ENCODE results near the gene SRMS.

Gene SRMS

DNA sequence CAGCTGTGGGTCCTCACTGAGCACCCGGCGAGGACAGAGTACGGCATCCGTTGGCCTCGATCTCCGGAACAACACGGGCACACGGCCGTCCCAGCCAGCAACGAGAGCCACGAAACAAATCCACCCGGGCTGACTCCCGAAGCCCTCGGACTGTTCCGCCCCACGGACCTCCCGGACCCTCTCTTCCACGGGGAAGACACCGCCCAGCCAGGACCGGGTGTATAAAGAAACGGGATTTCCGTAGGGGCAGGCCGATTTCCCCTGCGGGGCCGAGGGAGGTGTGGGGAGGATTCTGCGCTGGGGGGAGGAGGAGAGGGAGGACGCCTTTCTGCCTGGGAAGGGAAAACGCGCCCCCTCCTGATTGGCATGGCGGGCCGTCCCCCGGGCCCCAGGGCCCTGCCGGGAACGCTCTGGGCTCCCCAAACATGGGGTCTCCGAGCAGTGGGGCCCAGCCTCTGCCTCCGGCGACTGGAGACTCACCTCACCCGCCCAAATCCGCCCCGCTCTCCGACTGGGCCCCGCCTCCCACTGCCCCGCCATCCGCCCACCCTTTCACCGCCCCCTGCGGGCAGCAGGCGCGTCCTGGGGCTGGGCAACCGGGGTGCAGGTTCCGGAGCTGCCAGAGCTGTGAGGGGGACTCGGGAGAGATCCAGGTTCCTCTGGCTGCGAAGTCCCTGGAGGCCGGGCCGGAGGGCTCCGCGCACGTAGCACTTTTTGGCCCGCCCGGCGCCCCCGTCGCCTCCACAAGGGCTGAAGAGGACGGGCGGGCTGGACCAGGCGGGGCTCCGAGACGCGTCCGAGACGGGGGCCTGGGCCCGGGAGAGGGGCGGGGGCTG, 27.7 kb downstream of the SRMS start:
- DNase-seq, result no peak

DNA sequence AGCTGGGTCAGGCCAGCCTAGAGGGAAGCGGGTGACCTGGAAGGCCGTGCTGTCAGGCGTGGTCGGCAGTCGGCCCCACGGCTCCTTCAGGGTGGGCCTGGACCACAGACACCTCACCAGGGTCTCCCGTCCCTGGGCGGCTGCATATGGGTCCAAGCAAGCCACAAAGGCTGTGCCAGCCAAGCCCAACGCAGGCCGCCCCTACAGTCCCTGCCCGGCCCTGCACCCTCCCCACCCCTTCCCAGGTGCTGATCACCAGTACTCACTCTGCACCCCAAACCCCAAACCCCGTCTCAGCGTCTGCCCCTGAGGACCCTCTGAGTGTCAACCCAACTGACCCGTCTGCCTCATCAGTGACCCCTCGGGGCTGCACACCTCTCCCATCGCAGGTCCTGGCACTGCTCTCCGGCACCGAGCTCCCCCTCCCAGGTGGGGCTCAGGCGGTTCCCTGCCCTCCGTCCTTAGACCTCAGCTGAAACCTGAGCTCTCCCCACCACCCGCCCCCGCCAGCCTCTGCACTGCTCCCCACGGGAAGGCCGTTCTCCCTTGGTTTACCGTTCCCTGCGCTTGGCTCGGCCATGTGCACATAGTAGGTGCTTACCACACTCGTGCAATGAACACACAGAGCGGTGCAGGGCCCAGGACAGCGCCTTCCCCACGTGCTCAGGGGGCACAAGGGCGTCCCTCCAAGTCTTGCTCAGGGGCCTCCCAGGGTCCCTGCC, 28.4 kb downstream of the SRMS start:
- no peak for DNase-seq

DNA sequence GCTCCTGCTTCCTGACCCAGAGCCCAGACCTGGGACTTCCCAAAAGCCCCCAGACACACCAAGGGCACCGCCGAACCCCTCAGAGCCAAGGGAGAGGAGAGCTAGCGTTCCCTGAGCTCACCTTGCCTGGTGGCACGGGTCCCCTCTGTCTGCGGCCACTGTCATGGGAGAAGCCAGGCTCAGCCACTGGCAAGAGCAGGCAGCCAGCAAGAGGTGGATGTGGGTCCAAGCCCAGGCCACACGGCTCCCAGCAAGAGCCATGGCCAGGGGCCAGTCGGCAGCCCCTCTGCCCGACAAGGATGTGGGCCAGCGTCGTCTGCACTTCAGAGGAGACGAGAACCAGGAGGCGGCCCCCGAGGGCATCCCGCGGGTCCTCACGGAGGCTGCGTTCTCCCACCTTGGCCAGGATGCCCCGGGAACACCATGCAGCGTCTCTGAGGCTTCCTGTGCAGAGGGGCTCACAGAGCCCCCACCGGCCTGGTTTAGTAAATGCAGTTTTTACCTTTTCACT, 29.1 kb downstream of the SRMS start:
- no peak for DNase-seq

DNA sequence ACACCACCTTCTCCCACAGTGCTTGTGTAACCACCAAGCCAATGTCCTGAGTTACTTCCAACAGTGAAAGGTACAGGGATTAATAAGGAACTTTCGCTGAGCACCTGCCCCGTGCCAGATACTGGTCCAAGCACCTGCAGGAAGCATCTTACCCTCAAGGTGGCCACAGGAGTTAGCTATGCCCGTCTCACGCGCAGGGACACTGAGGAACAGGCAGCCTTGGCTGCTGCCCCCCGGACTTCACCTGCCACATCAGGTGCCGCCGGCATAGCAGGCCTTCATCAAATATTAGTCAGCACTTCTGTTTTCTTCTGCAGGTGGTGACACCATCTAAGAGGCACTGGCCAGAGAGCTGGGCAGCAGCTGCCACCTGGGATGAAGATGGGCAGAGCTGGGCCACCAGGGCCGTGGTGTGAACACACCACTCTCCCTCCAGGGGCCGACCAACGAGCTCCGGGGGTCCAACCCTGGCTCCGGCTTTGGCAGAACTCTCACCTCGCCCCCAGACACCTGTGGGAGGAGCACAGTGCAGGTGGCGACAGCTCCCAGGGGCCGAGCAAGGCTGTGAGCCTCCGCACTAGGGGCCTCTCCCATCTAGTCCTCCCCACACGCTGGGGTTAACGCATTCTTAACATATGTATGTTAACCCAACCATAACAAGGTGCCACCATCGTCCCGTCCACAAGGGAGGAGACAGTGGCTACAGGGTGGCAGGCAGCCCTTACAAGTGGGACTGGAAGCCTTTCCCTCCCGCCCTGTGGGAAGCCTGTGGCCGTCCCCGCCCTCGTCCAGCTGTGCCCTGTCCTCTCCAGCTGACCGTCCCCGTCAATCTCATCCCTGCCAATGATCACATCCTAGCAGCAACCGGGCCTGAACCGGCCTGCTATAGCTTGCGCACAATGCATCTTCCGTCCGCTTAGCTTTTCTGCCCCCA, 29.9 kb downstream of the SRMS start:
- no peak for DNase-seq

DNA sequence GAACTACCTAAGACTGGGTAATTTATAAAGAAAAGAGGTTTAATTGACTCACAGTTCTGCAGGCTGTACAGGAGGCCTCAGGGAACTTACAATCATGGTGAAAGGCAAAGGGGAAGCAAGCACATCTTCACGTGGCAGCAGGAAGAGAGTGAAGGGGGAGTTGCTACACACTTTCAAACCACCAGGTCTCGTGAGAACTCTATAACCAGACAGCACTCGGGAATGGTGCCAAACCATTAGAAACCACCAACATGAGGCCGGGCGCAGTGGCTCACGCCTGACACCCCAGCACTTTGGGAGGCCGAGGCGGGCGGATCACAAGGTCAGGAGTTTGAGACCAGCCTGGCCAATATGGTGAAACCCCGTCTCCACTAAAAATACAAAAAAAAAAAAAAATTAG, 33.0 kb downstream of the SRMS start:
- DNase-seq, result peak; percentile 33

DNA sequence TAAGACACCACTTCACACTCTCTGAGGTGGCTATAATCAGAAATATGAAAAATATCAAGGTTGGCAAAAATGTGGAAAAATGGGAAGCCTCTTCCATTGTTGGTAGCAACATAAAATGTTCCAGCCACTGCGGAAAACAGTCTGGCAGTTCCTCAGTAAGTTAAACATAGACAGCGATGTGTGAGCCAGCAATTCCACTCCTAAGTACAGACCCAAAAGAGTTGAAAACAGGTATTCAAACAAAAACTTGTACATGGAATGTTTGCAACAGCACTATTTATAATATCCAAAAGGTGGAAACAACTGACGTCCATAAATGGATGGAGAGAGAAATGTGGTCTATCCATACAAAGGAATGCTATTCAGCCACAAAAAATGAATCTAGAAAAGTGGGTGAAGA, 34.3 kb downstream of the SRMS start:
- DNase-seq, result no peak

DNA sequence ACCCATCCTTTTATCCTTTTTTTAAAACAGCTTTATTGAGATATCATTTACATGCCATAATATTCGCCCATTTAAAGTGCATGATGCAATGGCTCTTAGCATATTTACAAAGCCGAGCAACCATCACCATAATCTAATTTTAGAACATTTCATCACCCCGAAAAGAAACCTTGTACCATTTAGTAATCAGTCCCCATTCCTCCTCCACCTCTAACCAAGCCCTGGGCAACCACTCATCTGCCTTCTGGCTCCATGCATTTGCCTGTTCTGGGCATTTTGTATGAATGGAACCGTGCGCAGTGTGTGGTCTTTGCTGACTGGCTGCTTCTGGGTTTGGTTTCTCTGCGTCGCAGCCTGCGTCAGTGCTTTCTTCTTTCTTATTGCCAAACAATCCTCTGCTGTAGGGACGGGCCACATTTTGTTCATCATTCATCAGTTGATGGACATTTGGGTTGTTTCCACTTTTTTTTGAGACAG, 38.4 kb downstream of the SRMS start:
- DNase-seq, result no peak

DNA sequence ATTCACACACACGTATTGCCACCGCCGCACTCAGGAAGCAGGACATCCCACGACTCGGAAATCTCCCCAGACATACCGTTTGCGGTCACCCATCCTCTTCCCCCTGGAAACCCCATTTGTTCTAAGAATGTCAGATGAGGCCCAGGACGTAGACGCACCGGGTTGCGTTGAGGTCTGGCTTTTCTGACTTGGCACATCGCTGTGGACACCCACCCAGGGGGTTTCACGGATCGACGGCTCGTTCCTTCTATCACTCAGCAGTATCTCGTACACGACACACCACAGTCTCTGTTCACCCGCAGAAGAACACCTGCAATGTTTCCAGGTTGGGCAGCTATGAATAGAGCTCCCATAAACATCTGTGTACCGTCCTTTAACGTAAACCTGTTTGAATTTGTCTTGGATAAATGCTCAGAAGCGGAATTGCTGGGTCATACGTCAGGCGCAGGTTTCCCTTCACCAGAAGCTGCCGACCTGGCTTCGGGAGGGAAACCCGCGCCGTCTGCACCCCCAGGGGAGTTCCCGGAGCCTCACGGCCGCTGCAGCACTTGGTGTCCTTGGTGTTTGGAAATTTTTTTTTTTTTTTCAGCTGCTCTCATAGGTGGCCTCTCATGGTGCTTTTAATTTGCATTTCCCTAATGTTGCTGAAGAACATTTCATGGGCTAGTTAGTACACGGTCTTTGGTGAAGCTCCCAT, 39.3 kb downstream of the SRMS start:
- DNase-seq, result no peak

DNA sequence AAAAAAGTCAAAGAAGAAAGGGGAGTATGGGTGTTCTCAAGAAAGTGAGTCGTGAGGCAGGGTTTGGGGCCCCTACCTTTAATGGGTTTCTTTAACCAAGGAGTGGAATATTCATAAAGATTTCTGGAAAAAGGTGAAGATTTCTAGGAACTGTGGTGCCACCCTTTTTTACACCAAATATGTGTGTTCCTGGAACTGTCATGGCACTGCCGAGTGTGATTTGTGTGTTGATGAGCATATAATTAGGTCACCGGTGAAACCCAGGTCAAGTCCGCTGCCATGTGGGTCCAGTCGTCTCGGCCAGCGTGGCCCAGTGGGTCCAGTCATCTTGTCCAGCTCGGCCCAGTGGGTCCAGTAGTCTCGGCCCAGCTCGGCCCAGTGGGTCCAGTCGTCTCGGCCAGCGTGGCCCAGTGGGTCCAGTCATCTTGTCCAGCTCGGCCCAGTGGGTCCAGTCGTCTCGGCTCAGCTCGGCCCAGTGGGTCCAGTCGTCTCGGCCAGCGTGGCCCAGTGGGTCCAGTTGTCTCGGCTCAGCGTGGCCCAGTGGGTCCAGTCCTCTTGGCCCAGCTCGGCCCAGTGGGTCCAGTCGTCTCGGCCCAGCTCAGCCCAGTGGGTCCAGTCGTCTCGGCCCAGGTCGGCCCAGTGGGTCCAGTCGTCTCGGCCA, 40.3 kb downstream of the SRMS start:
- no peak for DNase-seq

DNA sequence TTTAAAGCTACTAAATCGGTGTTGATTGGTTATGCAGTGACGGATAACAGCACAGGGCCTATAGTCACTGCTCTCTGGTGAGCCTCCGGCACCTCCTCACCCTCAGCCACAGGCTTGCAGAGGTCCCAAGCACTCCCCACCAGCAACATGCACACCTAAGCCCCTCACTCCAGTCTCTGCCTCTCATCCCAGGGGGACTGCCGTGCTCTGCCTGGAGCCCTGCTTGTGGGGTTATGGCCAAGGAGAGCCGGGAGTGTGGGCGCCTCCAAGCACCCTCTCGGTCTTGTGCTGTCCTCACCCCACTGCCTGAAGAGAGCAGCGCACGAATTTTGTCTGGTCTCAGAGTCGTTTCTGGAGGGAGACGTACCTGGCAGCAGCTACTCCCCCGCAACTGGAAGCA, 41.8 kb downstream of the SRMS start:
- DNase-seq, result no peak

DNA sequence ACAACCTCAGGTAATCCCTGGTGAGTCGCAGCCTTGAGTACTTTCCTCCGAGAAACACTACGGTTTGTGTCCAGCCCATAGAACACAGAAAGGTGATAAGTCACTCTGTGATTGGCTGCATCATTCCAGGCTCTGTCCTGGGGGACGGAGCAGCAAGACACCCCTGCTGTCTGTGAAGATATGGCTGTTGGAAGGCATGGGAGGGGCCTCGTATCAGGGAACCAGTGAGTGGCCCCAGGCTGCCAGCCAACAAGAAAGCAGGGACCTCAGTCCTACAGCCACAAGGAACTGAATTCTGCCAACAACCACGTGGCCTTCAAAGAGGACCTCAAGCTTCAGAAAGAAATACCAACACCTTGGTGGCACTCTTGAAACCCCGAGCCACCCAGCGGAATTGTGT, 42.3 kb downstream of the SRMS start:
- DNase-seq, result no peak

DNA sequence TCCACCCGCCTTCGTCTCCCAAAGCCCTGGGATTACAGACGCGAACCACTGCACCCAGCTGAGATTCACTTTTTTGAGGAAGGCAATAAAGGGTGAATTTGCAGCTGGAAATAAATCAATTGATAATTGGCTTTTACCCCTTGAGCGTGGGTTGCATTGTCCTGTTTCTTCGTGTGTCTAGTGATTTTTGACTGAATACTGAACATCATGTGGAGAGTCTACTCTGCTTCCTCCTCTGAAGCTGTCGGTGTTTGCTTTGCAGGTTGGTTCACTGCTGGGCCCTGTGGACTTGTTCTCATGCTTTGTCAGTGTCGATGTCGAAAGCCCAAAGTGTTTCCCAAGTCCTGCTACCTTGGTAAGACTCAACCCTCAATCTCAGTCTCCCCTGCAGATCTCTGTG, 42.9 kb downstream of the SRMS start:
- no peak for DNase-seq

DNA sequence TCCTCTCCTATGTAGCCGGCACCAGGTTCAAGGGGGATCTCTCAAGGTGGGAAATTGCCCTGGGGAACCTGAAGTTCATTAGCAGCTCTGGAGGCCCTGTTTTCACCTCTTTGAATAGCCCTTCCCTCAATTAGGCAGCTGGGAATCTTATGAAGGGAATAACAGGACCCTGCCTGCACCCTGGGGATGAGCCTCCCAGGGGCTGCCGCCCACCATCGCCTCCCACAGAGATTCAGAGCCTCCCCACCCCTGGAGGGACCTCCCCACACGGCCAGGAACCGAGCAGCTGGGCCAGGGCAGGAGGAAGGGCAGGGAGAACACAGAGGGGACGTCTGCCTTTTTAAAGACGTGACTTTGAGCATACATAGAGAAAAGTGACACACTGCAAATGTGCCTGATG, 44.0 kb downstream of the SRMS start:
- DNase-seq, result no peak

DNA sequence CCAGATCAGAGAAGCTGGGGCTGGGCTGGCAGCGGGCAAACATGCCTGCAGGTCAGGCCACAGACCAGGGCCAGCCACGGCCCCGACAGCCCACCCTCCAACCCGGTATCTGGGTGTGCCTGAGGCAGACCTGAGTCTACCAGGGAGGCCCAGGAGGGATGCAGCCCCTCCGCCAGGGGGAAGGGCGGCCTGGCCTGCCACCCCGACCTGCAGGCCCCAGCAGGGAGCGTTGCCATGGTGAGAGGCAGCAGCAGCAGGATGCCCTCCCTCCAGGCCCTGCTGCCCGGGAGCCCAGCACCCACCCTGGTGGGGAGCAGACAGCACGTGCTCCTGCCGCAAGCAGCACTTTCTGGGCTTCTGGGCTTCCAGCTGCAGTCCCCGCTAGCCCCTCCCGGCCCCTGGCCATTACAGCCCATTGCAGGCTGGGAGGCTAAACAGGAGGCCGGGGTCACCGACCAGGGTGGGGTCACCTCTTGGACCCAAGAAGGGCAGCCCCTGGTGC, 44.8 kb downstream of the SRMS start:
- no peak for DNase-seq

DNA sequence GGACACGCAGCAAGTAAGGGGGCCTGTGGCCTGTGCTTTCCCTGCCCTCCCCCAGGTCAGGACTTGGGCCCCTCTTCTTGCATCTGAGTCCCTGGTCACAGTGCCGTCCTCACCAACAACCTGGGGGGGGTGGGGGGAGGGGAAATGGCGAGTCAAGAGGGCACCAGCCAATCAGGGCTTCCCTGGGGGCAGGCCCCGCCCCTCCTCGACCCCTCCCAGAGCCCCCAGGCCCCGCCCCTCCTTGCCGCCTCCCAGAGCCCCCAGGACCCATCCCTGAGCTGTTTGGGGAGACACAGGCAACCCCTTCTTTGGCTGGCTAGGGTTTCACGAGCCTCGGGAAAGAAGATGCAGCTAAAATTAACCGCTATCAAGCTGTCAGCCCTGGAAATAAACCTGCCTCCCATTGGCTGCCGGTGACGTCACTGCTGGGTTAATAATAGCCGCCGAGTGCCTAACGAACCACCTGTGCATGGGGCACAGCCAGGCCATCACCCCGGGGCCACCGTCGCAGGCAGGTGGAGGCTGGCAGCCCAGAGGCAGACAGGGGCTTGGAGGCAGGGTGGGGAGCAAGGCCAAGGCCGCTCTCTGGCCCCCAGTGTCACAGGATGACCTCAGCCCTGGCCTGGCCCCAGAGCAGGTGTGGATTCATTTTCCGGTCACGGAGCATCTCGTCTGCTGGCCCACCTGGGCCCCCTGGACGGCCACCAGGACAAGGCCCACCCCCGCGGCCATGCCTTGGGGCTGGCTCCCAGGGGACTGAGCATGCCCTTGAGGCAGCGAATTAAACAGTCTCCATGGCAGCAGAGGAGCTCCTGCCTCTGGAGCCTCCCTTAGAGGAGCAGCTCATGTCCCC, 45.5 kb downstream of the SRMS start:
- DNase-seq, result no peak

DNA sequence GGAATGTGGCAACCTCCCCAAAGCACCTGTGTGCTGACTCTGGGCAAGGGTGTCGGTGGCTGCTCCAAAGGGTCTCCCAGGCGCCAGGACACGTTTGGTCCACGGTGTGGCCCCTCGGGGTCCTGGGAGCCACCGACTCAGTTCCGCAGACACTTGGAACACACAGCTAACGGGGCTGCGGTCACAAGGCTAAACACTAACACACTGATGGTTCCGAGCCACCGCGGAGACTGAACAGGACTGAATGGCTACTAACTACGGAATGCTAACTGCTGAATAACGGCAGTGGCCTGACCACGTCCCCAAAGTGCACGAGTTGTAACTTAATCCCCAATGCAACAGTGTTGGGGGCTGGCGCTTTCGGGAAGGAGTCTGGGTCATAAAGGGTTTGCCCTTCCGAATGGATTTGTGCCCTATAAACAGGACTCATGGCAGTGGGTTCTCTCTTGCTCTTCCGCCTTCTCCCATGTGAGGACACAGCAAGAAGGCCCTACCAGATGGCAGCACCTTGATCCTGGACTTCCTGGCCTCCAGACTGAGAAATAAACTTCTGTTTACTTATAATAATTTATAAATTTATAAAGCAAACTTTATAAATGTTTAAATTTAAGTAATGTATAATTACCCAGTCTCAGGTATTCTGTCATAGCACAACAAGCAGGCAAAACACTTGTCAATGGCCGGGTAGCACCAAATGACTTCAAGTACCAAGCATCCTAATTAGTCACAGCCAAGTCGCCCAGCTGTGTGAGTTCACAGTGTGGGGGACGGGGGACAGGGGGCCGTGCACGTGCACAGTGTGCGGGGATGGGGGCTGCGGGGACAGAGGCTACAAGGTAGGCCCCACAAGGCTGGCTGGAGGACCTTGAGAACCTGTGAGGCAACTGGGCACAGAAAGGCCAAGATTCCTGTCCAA, 46.4 kb downstream of the SRMS start:
- no peak for DNase-seq

DNA sequence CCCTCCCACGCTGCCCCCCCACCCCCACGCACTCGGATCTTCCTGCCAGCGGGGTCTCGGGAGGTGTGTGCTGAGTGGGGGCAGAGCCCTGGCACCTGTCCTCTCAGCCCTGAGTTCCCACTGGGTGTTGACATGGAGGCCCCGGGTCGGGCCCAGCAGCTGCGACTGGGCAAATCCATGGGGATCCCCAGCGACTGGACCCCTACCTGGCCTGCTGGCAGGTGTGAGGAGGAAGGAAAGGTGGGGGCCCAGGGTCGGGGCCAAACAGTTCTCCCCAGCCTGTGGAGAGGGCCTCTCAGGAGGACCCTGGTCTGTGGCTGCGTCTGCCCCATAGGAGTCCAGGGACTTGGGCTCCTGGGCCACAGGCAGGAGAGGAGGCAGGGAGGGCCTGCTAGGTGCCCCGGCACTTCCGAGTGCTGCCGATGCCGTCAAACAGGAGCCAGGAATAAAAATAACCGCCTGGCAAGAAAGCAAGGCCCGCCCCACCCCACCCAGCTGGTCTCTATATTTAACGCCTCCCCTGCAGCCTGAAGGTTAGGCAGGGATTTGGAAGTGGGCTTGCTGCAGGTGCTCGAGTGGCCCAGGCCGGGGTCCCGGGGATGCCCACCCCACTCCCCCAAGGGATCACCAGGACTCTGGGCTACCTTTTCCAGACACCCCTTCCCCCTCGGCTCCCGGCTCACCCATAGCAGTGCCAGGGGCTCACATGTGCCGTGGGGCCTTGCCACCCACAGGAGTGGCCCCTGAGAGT, 47.2 kb downstream of the SRMS start:
- no peak for DNase-seq

DNA sequence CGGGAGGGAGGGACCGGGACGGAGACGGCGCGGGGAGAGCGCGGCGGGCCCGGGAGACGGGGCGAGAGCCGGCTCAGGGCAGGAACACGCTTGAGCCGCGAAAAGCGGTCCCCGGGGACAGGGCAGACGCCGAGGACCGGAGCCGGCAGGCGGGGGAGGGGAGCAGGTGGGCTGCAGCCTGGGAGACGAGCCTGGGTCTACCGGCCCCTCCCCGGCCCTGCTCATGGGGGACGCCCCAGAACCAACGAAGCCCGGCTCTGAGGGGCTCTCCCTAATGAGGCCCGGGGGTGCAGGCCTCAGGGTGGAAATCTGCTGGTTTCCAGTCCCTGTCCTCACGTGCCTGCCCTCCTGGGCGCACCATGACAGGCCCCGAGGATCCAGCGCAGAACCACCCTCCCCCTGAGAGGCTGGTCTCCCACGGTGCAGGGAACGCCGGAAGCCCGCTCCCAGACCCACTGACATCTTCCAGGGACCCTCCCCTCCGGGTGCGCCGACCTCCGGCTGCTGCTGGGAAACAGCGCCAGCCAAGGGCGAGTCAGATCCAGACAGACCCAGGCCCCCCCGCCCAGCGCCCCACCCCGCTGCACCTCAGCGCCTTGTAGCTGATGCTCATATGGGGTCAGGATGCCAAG, 48.1 kb downstream of the SRMS start:
- DNase-seq, result no peak
